ENCODE measurements around the gene GK. TPM values are rescaled to one million over a fixed set of nuclear protein-coding genes. Genes with fewer than 3 reads are reported as not detected.

The GK gene
- total RNA-seq, 1 experiment from 2014 or later = 9.8 TPM

GRCh38 chrX:30663322-30663721 is 10.1 kb downstream of the GK start:
- Histone ChIP-seq H4K8ac (replicated peaks; ENCODE audit: insufficient read length, low read depth, low read length) (no peak overlapping the region), H3K4ac (ENCODE audit: low read depth, low read length) (no peak overlapping the region), H3K79me1 (ENCODE audit: insufficient read depth, low read depth, low read length, poor library complexity, severe bottlenecking) (no peaks in the 10 kb centered on the region), H4K20me1 (ENCODE audit: control insufficient read depth, insufficient read depth, insufficient read length) (no peaks in the 10 kb centered on the region), H4K91ac (ENCODE audit: insufficient read length, low read depth, low read length) (no peak overlapping the region), H3K23ac (ENCODE audit: insufficient read length, low read depth, low read length) (no peak overlapping the region), H3K14ac (ENCODE audit: insufficient read depth, low read length) (no peak overlapping the region), H4K5ac (ENCODE audit: insufficient read length, low read depth, low read length) (no peak overlapping the region), H3K23me2 (ENCODE audit: insufficient read length, low read depth, low read length, poor library complexity, severe bottlenecking) (no peaks in the 10 kb centered on the region), H3K56ac (ENCODE audit: insufficient read length, low read depth, low read length) (no peak overlapping the region), H3K27me3 (ENCODE audit: insufficient read depth, low read length) (no peaks in the 10 kb centered on the region), H3K4me2 (ENCODE audit: insufficient read depth, insufficient read length, low read length) (no peak overlapping the region), H3T11ph (ENCODE audit: low read length) (no peak overlapping the region), H2BK15ac (ENCODE audit: low read depth, low read length) (no peak overlapping the region), H3K9ac (ENCODE audit: extremely low read depth, insufficient read length, low read length) (no peak overlapping the region), H3K18ac (ENCODE audit: insufficient read length, low read depth, low read length) (no peak overlapping the region), H3K79me2 (ENCODE audit: insufficient read depth, low read length) (no peaks in the 10 kb centered on the region), H2BK12ac (ENCODE audit: insufficient read length, low read depth, low read length) (no peak overlapping the region), H2AFZ (ENCODE audit: low read length) (no peak overlapping the region), H3K9me3 (ENCODE audit: control insufficient read depth, low read depth, low read length) (no peaks in the 10 kb centered on the region), H2BK120ac (ENCODE audit: low read depth, low read length, poor library complexity, severe bottlenecking) (no peak overlapping the region), H2BK5ac (ENCODE audit: insufficient read length, low read length) (no peak overlapping the region), H2BK20ac (ENCODE audit: low read depth, low read length, poor library complexity, severe bottlenecking) (no peak overlapping the region), H3K4me1 (ENCODE audit: insufficient read depth, low read length) (no peaks in the 10 kb centered on the region; the same call in 1 of the 2 replicates), H3K27ac (ENCODE audit: insufficient read length, low read depth, low read length) (no peak overlapping the region), H2AK5ac (ENCODE audit: insufficient read length, low read length) (no peak overlapping the region)
- Mint-ChIP-seq H3K4me3 (no peak overlapping the region), H3K4me1 (peaks cover 6 to 8% of the 10 kb centered on the region in 2 experiments; a peak in 3 of 4 replicates), H3K9me3 (peaks cover 1 to 36% of the 10 kb centered on the region in 2 experiments), H3K27me3 (ENCODE audit: low read depth) (no peaks in the 10 kb centered on the region), H3K36me3 (ENCODE audit: insufficient read depth in 1 of 3, low read depth in 3 of 3) (peaks cover under 1 to 5% (median 4%) of the 10 kb centered on the region in 3 experiments; a peak in 4 of 7 replicates), H3K27ac (no peak overlapping the region)
- DNase-seq = no peak
- TF ChIP-seq CTCF (conservative IDR thresholded peaks at IDR 0.05) = no peak
- no CpG with 5 or more reads among the region's 2 CpGs for WGBS (ENCODE audit: extremely low coverage, insufficient read length, low lambda C conversion rate)
